HepG2 (cell line): ENCODE measurements around the gene SNCA.

Experiments
- CHD4 ChIP-seq: fragments of 200-600 bp; sonication (generic); IDR thresholded peaks from 2 replicates; pipeline ENCODE4 v1.7.0; 2017; ENCODE audit warnings: mild to moderate bottlenecking, low read length, borderline replicate concordance
- CTCF ChIP-seq: sonication (generic); formaldehyde crosslinking; IDR thresholded peaks from 2 replicates; pipeline ENCODE4 v1.5.0; 2020; ENCODE audit warnings: mild to moderate bottlenecking, missing genetic modification reagents, moderate library complexity
- HMG20B ChIP-seq: conservative IDR thresholded peaks from 2 replicates; pipeline ENCODE4 v1.6.1; 2016; ENCODE audit warnings: missing genetic modification reagents, missing compliant biosample characterization
- HNRNPL ChIP-seq: fragments of 200-400 bp; formaldehyde crosslinking; IDR thresholded peaks from 2 replicates; pipeline ENCODE4 v1.6.1; 2017; ENCODE audit warnings: mild to moderate bottlenecking, low read depth, low read length
- KLF6 ChIP-seq: IDR thresholded peaks from 2 replicates; pipeline ENCODE4 v1.8.0; 2016; ENCODE audit warnings: missing biosample characterization, missing genetic modification reagents
- NFRKB ChIP-seq: fragments of 450-650 bp; IDR thresholded peaks from 2 replicates; pipeline ENCODE4 v1.6.1; 2017
- RFX5 ChIP-seq: IDR thresholded peaks from 2 replicates; pipeline ENCODE4 v1.6.1; 2011; ENCODE audit warnings: low read depth, low read length, improper control_type of control experiment
- THAP7 ChIP-seq: sonication (generic); formaldehyde crosslinking; IDR thresholded peaks from 2 replicates; pipeline ENCODE4 v1.8.1; 2023; ENCODE audit warnings: mild to moderate bottlenecking, missing genetic modification reagents
- ZNF549 ChIP-seq: sonication (generic); formaldehyde crosslinking; IDR thresholded peaks from 2 replicates; pipeline ENCODE4 v1.5.0; 2020; ENCODE audit warnings: missing genetic modification reagents
- TF ChIP-seq, protein P1 (sequence below): sonication (generic); formaldehyde crosslinking; IDR thresholded peaks from 2 replicates; pipeline ENCODE4 v1.8.1; 2023; ENCODE audit warnings: mild to moderate bottlenecking, inconsistent platforms, moderate library complexity, missing genetic modification reagents, borderline replicate concordance
- TF ChIP-seq, protein P2 (sequence below): IDR thresholded peaks from 2 replicates; pipeline ENCODE4 v1.6.1; 2016; ENCODE audit warnings: low read depth
- TF ChIP-seq, protein P3 (sequence below), 2 experiments: IDR thresholded peaks; 2 replicates each; pipeline ENCODE4 v1.6.1; 2011 to 2012; ENCODE audit warnings: low read length in 2 of 2, borderline replicate concordance in 1 of 2, low read depth in 1 of 2, mild to moderate bottlenecking in 1 of 2, moderate library complexity in 1 of 2

DNA sequence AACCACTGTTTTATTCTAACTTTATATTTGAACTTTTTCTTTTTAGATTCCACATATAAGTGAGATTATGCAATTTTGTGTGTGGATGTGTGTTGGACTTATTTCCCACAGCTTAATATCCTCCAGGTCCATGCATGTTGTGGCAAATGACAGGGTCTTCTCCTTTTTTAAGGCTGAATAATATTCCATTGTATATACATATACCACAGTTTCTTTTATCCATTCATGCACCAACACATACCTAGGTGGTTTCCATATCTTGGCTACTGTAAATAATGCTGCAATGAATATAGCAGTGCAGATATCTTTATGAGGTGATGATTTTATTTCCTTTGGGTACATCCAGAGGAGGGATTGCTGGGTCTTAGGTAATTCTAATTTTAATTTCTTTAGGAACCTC is 69.0 kb downstream of the SNCA start:
- TF ChIP-seq RFX5: no peak
- TF ChIP-seq CTCF (CRISPR knock-in tag): no peak
- TF ChIP-seq, protein P1, sequence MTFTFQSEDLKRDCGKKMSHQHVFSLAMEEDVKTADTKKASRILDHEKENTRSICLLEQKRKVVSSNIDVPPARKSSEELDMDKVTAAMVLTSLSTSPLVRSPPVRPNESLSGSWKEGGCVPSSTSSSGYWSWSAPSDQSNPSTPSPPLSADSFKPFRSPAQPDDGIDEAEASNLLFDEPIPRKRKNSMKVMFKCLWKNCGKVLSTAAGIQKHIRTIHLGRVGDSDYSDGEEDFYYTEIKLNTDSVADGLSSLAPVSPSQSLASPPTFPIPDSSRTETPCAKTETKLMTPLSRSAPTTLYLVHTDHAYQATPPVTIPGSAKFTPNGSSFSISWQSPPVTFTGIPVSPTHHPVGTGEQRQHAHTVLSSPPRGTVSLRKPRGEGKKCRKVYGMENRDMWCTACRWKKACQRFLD (CRISPR knock-in tag): no peak
- TF ChIP-seq THAP7 (CRISPR knock-in tag): no peak
- TF ChIP-seq HMG20B (CRISPR knock-in tag): no peak
- no peak for TF ChIP-seq KLF6 (CRISPR knock-in tag)
- TF ChIP-seq, protein P2, sequence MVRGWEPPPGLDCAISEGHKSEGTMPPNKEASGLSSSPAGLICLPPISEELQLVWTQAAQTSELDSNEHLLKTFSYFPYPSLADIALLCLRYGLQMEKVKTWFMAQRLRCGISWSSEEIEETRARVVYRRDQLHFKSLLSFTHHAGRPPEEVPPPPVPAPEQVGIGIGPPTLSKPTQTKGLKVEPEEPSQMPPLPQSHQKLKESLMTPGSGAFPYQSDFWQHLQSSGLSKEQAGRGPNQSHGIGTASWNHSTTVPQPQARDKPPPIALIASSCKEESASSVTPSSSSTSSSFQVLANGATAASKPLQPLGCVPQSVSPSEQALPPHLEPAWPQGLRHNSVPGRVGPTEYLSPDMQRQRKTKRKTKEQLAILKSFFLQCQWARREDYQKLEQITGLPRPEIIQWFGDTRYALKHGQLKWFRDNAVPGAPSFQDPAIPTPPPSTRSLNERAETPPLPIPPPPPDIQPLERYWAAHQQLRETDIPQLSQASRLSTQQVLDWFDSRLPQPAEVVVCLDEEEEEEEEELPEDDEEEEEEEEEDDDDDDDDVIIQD (CRISPR knock-in tag): no peak
- TF ChIP-seq NFRKB: no peak
- no peak for TF ChIP-seq HNRNPL
- TF ChIP-seq, protein P3, sequence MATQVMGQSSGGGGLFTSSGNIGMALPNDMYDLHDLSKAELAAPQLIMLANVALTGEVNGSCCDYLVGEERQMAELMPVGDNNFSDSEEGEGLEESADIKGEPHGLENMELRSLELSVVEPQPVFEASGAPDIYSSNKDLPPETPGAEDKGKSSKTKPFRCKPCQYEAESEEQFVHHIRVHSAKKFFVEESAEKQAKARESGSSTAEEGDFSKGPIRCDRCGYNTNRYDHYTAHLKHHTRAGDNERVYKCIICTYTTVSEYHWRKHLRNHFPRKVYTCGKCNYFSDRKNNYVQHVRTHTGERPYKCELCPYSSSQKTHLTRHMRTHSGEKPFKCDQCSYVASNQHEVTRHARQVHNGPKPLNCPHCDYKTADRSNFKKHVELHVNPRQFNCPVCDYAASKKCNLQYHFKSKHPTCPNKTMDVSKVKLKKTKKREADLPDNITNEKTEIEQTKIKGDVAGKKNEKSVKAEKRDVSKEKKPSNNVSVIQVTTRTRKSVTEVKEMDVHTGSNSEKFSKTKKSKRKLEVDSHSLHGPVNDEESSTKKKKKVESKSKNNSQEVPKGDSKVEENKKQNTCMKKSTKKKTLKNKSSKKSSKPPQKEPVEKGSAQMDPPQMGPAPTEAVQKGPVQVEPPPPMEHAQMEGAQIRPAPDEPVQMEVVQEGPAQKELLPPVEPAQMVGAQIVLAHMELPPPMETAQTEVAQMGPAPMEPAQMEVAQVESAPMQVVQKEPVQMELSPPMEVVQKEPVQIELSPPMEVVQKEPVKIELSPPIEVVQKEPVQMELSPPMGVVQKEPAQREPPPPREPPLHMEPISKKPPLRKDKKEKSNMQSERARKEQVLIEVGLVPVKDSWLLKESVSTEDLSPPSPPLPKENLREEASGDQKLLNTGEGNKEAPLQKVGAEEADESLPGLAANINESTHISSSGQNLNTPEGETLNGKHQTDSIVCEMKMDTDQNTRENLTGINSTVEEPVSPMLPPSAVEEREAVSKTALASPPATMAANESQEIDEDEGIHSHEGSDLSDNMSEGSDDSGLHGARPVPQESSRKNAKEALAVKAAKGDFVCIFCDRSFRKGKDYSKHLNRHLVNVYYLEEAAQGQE (IDR thresholded peaks at IDR 0.05; ENCODE audit: borderline replicate concordance in 1 of 2, low read depth in 1 of 2, low read length in 2 of 2): no peak
- no peak for TF ChIP-seq ZNF549 (CRISPR knock-in tag)
- no peak for TF ChIP-seq CHD4
